TTC549 (cell line): ENCODE measurements around the gene TPSAB1.

ENCODE experiments used
- FAIRE-seq: peaks from 2 replicates; lab custom pipeline; 2012; peaks lifted over from hg19 to GRCh38; lab: Jason Lieb, UNC

TPSAB1 gene

DNA sequence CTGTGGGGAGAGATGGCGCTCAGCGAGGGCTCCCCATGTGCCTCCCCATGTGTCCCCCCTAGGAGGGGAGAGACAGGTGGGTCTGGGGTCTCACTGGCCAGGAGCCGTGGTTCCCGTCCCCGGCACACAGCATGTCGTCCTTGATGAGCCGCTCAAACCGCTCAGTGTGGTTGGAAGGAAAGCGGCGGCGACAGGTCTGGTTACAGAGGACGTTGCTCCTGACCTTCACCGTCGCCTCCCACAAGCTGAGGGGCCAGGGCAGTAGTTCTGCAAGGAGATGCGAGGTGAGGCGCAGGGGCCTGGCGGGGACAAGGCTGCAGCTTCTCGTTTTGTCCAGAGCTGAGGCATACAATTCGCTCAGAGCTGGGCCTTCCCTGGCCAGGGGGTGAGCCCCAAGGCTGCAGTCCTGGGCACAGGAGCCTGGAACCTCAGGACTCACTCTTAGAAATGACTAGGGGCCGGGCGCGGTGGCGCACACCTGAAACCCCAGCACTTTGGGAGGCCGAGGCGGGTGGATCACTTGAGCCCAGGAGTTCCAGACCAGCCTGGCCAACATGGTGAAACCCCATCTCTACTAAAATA is 46.1 kb downstream of the TPSAB1 start:
- FAIRE-seq = no peak

DNA sequence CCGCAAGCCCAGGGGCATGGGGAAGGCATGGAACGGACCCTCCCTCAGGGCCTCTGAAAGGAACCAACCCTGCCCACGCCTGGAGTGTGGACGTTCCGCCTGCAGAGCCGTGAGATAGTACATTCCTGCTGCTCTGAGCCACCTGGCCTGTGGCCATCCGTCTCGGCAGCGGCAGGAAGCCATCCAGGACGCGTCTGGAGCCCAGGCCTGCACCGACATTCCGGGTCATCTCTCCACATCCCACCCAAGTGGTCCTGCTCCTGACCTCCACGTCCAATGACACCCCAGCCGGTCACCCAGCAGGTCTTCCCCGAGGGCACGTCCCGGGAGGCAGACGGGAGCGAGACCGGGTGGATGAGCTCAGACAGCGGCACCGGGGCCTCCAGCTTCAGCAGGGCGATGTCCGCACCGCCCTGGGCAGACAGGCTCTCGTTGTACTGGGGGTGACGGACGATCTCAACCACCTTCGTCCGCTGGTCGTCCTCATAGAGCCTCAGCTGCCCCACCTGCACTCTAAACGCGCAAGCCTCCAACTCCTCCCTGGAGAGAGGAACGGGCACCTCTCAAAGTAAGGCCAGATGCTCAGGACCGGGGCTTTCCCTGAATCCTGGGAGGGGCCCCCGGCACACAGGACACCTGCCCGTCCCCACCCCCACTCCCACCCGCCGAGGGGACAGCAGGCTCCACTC is 47.6 kb downstream of the TPSAB1 start:
- FAIRE-seq = no peak

DNA sequence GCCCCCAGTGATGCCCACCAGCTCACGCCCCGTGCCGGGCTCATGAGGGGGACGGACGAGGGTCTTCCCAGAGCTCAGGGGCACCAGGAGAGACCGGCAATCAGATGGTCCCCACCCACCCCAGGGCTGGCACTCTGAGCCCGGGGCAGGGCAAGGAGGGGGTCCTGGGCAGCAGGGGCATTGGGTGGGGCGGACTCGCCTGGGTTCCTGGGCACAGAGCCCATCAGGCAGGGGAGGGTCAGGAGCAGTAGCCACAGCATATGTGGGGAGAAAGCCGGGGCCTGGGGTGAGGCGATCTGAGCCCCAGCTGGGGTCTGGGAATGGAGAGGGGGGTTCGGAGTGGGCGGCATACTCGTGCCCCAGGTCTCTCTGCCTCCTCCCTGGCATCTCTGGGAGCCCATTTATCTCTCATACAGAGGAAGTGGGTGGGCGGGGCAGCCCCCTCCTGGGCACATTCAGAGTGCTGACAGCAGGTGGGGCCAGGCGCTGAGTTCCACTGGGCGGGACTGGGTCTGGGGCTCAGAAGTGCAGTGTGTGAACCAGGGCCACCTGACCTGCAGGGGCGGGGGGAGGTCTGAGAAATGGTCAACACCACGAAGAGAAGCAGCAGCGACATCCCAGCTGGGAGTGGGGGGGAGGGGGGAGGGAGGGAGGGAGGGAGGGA is 48.4 kb downstream of the TPSAB1 start:
- FAIRE-seq = no peak

DNA sequence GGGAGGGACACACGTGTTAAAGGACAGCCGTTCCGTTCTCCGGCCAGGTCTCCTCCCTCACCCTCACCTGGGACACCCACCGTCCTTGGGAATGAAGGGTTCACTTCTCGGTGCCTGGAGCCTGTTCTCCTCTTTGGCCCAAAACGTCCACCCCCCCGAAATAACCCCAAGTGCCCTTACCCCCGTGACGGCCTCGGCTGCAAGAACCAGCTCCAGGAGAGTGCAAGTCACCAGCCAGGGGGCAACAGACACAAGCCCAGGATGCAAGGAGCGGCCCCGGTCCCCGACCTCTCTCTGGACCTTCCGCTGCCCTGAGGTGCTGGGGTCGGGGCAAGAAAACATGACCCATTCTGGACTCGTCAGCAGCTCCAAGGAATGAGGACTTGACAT is 49.0 kb downstream of the TPSAB1 start:
- no peak for FAIRE-seq

DNA sequence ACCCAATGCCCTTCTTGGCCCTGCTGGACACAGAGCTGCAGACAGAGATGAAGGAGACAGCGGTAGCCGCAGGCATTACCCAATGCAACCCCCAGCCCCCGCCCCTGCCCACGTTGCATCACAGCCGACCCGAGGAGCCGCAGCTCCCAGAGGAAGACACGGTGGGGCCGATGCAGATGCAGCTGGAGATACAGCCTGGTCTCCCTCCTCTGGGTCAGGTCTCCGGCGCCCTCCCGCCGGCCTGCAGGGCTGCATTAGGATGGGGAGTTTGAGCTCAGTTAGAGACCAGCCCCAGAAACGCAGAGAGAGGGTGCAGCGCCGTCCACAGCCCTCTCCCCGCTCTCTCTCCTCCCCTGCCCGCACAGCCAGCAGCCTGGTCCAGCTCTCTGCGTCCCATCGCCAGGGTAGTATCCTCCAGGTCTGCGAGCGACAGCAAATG is 49.6 kb downstream of the TPSAB1 start:
- no peak for FAIRE-seq

- FAIRE-seq = no peak
Observed at GRCh38 chr16:1290860-1291575, 50.5 kb downstream of the TPSAB1 start.

- FAIRE-seq = no peak
Observed at GRCh38 chr16:1291576-1291974, 51.1 kb downstream of the TPSAB1 start.
